Astrocyte (in vitro differentiated cells and primary cell): ENCODE data around the gene GREB1. TPM values are rescaled to one million over a fixed set of nuclear protein-coding genes. Genes with fewer than 3 reads are reported as not detected.
A peak's percentile ranks its signal among the peaks of the same experiment; 100 is the strongest.

ENCODE experiments used
- DNase-seq: peaks from one replicate; pipeline ENCODE4 v3.0.0-alpha.2; 2010; ENCODE audit warnings: low read depth
- FAIRE-seq: peaks from 2 replicates; lab custom pipeline; 2011; peaks lifted over from hg19 to GRCh38; lab: Jason Lieb, UNC
- H2AFZ ChIP-seq: 2 replicates; pipeline ENCODE4 v1.6.0; 2012; ENCODE audit warnings: low read depth, low read length, inconsistent platforms
- H3K27ac ChIP-seq: 2 replicates; pipeline ENCODE4 v1.5.1; 2011; ENCODE audit warnings: low read depth, low read length, inconsistent platforms
- H3K27me3 ChIP-seq: 2 replicates; pipeline ENCODE4 v1.6.0; 2011; ENCODE audit warnings: low read length, inconsistent platforms; ENCODE audit not compliant: insufficient read depth
- H3K36me3 ChIP-seq: 2 replicates; pipeline ENCODE4 v1.5.1; 2011; ENCODE audit warnings: low read length, inconsistent platforms; ENCODE audit not compliant: insufficient read depth
- H3K4me1 ChIP-seq: 2 replicates; pipeline ENCODE4 v1.5.1; 2011; ENCODE audit warnings: low read length, inconsistent platforms; ENCODE audit not compliant: insufficient read depth
- H3K4me2 ChIP-seq: 2 replicates; pipeline ENCODE4 v1.6.0; 2012; ENCODE audit warnings: low read length, inconsistent platforms
- H3K4me3 ChIP-seq: 2 replicates; pipeline ENCODE4 v1.5.1; 2011; ENCODE audit warnings: low read depth, mild to moderate bottlenecking, low read length, inconsistent platforms; ENCODE audit not compliant: insufficient read depth
- H3K79me2 ChIP-seq: 2 replicates; pipeline ENCODE4 v1.6.0; 2012; ENCODE audit warnings: mild to moderate bottlenecking, low read length, inconsistent platforms; ENCODE audit not compliant: insufficient read depth
- H3K9ac ChIP-seq: 2 replicates; pipeline ENCODE4 v1.6.0; 2012; ENCODE audit warnings: mild to moderate bottlenecking, low read length, inconsistent platforms
- H3K9me3 ChIP-seq: 2 replicates; pipeline ENCODE4 v1.5.1; 2012; ENCODE audit warnings: low read depth, mild to moderate bottlenecking, low read length, inconsistent platforms; ENCODE audit not compliant: insufficient read depth
- H4K20me1 ChIP-seq: 2 replicates; pipeline ENCODE4 v1.6.0; 2012; ENCODE audit warnings: low read length, inconsistent platforms; ENCODE audit not compliant: insufficient read depth
- H3K27ac Mint-ChIP-seq: one replicate; pipeline ENCODE4 v1.8.0; 2021; ENCODE audit warnings: mild to moderate bottlenecking, mixed read lengths; ENCODE audit not compliant: unreplicated experiment
- H3K27me3 Mint-ChIP-seq: one replicate; pipeline ENCODE4 v1.8.0; 2021; ENCODE audit warnings: low read depth, mixed read lengths; ENCODE audit not compliant: unreplicated experiment
- H3K36me3 Mint-ChIP-seq: one replicate; pipeline ENCODE4 v1.8.0; 2021; ENCODE audit warnings: low read depth, mixed read lengths; ENCODE audit not compliant: unreplicated experiment
- H3K4me1 Mint-ChIP-seq: one replicate; pipeline ENCODE4 v1.8.0; 2021; ENCODE audit warnings: low read depth, mixed read lengths; ENCODE audit not compliant: unreplicated experiment
- H3K4me3 Mint-ChIP-seq: one replicate; pipeline ENCODE4 v1.8.0; 2021; ENCODE audit warnings: mild to moderate bottlenecking, moderate library complexity, mixed read lengths; ENCODE audit not compliant: unreplicated experiment
- H3K9me3 Mint-ChIP-seq: one replicate; pipeline ENCODE4 v1.8.0; 2021; ENCODE audit warnings: mild to moderate bottlenecking, mixed read lengths; ENCODE audit not compliant: unreplicated experiment
- CTCF ChIP-seq: IDR thresholded peaks from 2 replicates; pipeline ENCODE4 v1.5.1; 2011; ENCODE audit warnings: low read depth, mild to moderate bottlenecking, inconsistent platforms, low read length, moderate library complexity; ENCODE audit not compliant: insufficient read depth
- EZH2 ChIP-seq: IDR thresholded peaks from 2 replicates; pipeline ENCODE4 v1.6.1; 2012; ENCODE audit warnings: mild to moderate bottlenecking, low read length, inconsistent platforms; ENCODE audit not compliant: insufficient read depth
- total RNA-seq: library from RNA; stranded (reverse); gene quantifications from 2 replicates; pipeline ENCODE4 v1.2.1, GENCODE V29; 2021

The GREB1 gene
- total RNA-seq, 1 donor from 2014 or later: 14.5 TPM

GRCh38 chr2:11581797-11582611 is 48.2 kb downstream of the GREB1 start:
- Mint-ChIP-seq H3K27me3 (peaks cover 22% of the 10 kb centered on the region), H3K4me1 (peaks cover 5% of the 10 kb centered on the region), H3K9me3 (peaks cover 4% of the 10 kb centered on the region), H3K4me3 (no peak overlapping the region), H3K36me3 (peaks cover 2% of the 10 kb centered on the region), H3K27ac (no peak overlapping the region)
- Histone ChIP-seq H3K4me3 (no peak overlapping the region), H3K9me3 (no peaks in the 10 kb centered on the region), H3K79me2 (no peaks in the 10 kb centered on the region), H3K9ac (no peak overlapping the region), H3K4me2 (no peak overlapping the region), H3K36me3 (no peaks in the 10 kb centered on the region), H4K20me1 (no peaks in the 10 kb centered on the region), H3K27me3 (peaks cover 25% of the 10 kb centered on the region), H3K4me1 (peaks cover 12% of the 10 kb centered on the region), H3K27ac (no peak overlapping the region), H2AFZ (no peak overlapping the region)
- DNase-seq (no peak), FAIRE-seq (no peak)
- TF ChIP-seq EZH2 (no peak), CTCF (no peak)

DNA sequence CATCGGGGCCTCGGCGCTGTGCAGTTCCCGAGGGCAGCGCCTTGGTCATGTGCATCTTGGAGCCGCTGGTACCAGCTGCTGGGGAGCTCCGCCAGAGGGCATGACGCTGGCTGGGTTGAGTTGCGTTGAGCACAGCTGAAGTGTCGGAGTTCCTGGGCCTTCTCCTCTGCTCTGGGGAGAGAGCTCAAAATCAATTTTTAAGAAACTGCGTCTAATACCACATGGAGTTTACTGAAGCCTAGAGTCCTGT is 48.7 kb downstream of the GREB1 start:
- no peaks in the 10 kb centered on the region for H4K20me1 ChIP-seq
- Mint-ChIP-seq H3K27me3 (peaks cover 22% of the 10 kb centered on the region), H3K4me3 (no peak overlapping the region), H3K27ac (no peak overlapping the region), H3K4me1 (peaks cover 5% of the 10 kb centered on the region), H3K9me3 (peaks cover 4% of the 10 kb centered on the region), H3K36me3 (peaks cover 2% of the 10 kb centered on the region)
- H3K36me3 ChIP-seq: no peaks in the 10 kb centered on the region
- H3K79me2 ChIP-seq: no peaks in the 10 kb centered on the region
- no peak overlapping the region for H3K4me3 ChIP-seq
- no peak overlapping the region for H2AFZ ChIP-seq
- no peaks in the 10 kb centered on the region for H3K9me3 ChIP-seq
- FAIRE-seq (no peak), DNase-seq (no peak)
- H3K27me3 ChIP-seq: peaks cover 25% of the 10 kb centered on the region
- H3K27ac ChIP-seq: no peak overlapping the region
- peaks cover 12% of the 10 kb centered on the region for H3K4me1 ChIP-seq
- H3K4me2 ChIP-seq: no peak overlapping the region
- TF ChIP-seq EZH2 (no peak), CTCF (no peak)
- no peak overlapping the region for H3K9ac ChIP-seq

DNA sequence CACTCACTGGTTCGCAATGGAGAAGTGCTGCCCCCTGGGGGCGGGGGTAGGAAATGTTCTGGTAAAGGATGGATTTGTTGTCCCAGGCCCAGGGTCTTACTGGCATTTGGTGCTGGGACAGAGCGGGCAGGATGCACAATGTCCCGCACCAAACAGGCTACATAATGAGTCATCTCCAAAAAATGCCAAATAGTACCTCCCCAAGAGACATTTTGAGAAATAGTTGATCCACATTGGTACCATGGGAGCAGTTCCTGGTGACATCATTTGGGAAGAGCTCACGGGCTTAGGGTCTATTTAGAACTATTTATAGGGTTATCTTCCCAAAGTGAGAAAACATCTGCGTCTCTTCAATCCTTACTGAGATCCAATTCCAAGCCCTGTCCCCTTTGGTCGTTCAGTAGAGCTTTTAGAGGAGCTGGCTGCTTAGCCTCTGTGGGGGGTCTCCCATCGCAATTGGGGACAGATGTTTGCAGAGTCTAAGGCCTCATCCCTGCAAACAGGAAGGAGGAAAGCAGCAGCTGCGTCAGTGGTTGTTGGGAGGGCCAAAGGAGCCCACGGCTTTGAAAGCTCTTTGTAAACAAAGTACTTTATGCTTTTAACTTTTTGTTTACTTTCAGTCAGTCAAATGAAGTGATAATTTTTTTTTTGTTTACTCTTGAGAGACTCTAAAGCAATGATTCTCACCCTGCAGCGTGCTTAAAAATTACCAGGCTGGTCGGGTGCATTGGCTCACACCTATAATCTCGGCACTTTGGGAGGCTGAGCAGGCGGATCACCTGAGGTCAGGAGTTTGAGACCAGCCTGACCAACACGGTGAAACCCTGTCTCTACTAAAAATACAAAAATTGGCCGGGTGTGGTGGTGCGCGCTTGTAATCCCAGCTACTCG is 49.3 kb downstream of the GREB1 start:
- Histone ChIP-seq H3K4me2 (no peak overlapping the region), H3K36me3 (no peaks in the 10 kb centered on the region), H3K4me3 (no peak overlapping the region), H3K4me1 (peaks cover 12% of the 10 kb centered on the region), H3K27ac (no peak overlapping the region), H3K9me3 (no peaks in the 10 kb centered on the region), H3K27me3 (peaks cover 22% of the 10 kb centered on the region), H2AFZ (no peak overlapping the region), H3K9ac (no peak overlapping the region), H4K20me1 (no peaks in the 10 kb centered on the region), H3K79me2 (no peaks in the 10 kb centered on the region)
- Mint-ChIP-seq H3K27me3 (peaks cover 17% of the 10 kb centered on the region), H3K36me3 (peaks cover 2% of the 10 kb centered on the region), H3K27ac (peak overlapping the region; percentile 77), H3K4me3 (no peak overlapping the region), H3K9me3 (peaks cover 4% of the 10 kb centered on the region), H3K4me1 (peaks cover 5% of the 10 kb centered on the region)
- DNase-seq (no peak), FAIRE-seq (no peak)
- TF ChIP-seq CTCF: peak; percentile 71
- no peak for TF ChIP-seq EZH2
